Measurements from ENCODE around the gene GRIN2C.

Gene GRIN2C

DNA sequence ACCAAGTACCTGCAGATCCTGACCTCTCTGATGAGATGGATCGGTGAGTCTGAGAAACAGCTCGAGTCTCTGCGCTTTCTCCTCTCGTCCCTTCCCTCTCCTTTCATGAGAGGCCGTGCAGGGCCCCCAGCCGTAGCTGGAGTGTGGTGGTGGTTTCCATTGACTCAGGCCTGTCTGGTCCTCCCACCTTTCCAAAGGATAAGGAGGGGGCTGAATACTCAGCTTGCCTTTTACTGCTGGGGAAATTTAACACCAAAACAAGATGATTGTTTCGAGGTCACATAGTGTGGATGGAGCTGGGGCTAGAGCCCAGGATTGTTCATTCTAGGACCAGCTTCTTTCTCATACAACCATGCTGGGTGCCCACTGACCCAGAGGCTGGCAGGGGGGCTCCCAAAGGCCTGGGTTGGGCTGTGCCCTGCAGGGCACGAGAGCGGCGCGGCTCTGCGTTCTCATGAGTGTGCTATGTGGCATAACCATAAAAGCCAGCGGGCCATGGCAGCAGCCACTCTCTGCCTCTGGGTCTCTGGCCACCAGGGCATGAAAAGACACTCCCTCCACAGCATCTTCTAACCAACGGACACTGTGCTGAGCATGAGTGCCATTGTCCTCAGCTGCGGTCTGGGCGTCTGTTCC is 39.8 kb downstream of the GRIN2C start:
- H3K4me3 ChIP-seq (ENCODE audit: low read length) = no peak overlapping the region
- TF ChIP-seq ZNF274 (IDR thresholded peaks at IDR 0.05; ENCODE audit: low read depth, low read length) = no peak

- no peak overlapping the region for H3K4me3 ChIP-seq (ENCODE audit: low read length)
- TF ChIP-seq ZNF274 (IDR thresholded peaks at IDR 0.05; ENCODE audit: low read depth, low read length) = no peak
Measured at GRCh38 chr17:74818291-74818938, 41.3 kb downstream of the GRIN2C start.

DNA sequence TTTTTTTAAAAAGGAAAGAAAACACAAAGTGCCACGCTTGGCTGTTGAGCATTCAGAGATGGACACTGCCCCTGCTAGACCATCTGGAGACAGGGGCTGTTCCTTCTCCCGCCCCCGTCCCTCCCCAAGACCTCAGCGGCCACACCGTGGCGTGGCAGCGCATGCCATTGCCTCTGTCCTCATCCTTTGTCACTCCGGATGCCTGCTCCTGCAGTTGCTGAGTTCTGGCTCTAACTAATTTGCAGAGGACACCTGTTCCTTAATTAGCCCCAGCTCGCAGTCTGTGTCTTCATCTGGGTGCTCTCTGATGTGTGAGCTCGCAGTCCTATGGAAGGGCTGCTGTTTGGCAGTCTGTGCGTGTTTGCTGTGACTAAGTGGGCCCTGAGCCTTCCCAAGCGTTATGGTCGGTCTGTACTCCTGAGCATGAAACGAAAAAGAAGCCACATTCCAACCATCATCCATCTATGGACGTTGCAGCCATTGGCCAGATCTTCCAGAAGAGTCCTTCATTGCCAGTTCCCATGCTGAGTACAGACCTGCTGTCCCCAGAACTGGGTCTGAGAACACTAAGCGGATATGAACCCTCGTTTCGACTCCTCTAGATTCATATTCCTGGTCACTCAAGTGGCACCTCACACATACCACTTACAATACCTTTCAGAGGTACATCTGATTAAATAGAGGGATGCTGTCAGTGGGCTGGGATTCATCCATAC is 42.6 kb downstream of the GRIN2C start:
- no peak for TF ChIP-seq ZNF274 (IDR thresholded peaks at IDR 0.05; ENCODE audit: low read depth, low read length)
- no peak overlapping the region for H3K4me3 ChIP-seq (ENCODE audit: low read length)

- no peak overlapping the region for H3K4me3 ChIP-seq (ENCODE audit: low read length)
- TF ChIP-seq ZNF274 (IDR thresholded peaks at IDR 0.05; ENCODE audit: low read depth, low read length) = no peak
Measured at GRCh38 chr17:74815550-74816370, 43.9 kb downstream of the GRIN2C start.

DNA sequence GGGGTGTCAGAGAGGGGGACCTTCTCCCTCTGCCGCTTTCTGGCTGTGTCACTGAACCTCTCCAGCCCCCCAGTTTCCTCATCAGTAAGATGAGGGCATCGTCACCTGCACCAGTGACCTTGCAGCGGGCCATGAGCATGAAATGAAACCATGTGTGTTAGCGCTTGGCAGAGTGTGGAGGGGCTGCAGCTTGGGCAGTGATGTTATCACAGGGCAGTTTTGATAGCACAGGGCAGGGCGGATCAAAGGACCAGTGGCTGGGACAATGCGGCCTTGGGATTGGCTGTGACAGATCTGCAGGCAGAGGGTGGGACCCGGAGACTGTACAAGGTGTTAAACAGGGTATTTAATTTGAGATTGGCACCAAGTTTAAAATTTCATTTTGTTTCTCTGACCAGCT is 44.6 kb downstream of the GRIN2C start:
- no peak overlapping the region for H3K4me3 ChIP-seq (ENCODE audit: low read length)
- TF ChIP-seq ZNF274 (IDR thresholded peaks at IDR 0.05; ENCODE audit: low read depth, low read length) = no peak

- TF ChIP-seq ZNF274 (IDR thresholded peaks at IDR 0.05; ENCODE audit: low read depth, low read length) = no peak
- H3K4me3 ChIP-seq (ENCODE audit: low read length) = no peak overlapping the region
Measured at GRCh38 chr17:74814453-74814852, 45.2 kb downstream of the GRIN2C start.

- no peak overlapping the region for H3K4me3 ChIP-seq (ENCODE audit: low read length)
- no peak for TF ChIP-seq ZNF274 (IDR thresholded peaks at IDR 0.05; ENCODE audit: low read depth, low read length)
Measured at GRCh38 chr17:74812109-74813009, 47.3 kb downstream of the GRIN2C start.

DNA sequence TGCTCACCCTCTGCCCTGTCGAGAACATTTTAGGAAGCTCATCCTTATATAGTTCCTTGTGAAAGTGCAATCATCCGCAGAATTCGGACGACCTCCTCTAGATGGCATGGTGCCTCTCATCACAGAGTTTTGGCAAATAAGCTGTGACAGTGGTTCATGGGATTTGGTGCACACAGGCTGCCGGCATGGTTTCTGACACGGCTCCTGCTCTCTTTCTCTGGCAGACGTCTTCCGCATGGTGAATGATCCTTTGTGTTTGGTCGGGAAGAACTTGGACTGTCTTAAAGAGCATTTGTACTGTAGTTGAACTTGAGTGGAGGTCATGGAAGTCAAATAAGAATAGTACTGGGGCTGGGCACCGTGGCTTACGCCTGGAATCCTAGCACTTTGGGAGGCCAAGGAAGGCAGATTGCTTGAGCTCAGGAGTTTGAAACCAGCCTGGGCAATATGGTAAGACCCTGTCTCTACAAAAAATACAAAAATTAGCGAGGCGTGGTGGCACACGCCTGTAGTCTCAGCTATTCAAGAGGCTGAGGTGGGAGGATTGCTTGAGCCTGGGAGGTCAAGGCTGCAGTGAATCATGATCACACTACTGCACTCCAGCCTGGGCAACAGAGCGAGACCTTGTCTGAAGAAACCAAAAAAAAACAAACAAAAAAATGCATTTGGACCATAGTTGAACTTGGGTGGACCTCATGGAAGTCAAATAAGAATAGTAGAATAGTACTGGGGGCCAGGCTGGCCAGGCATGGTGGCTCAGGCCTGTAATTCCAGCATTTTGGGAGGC is 48.8 kb downstream of the GRIN2C start:
- H3K4me3 ChIP-seq (ENCODE audit: low read length) = no peak overlapping the region
- no peak for TF ChIP-seq ZNF274 (IDR thresholded peaks at IDR 0.05; ENCODE audit: low read depth, low read length)

- no peak overlapping the region for H3K4me3 ChIP-seq (ENCODE audit: low read length)
- no peak for TF ChIP-seq ZNF274 (IDR thresholded peaks at IDR 0.05; ENCODE audit: low read depth, low read length)
Measured at GRCh38 chr17:74808714-74809430, 50.8 kb downstream of the GRIN2C start.

- H3K4me3 ChIP-seq (ENCODE audit: low read length) = no peak overlapping the region
Measured at GRCh38 chr17:74807925-74808324, 51.8 kb downstream of the GRIN2C start.

DNA sequence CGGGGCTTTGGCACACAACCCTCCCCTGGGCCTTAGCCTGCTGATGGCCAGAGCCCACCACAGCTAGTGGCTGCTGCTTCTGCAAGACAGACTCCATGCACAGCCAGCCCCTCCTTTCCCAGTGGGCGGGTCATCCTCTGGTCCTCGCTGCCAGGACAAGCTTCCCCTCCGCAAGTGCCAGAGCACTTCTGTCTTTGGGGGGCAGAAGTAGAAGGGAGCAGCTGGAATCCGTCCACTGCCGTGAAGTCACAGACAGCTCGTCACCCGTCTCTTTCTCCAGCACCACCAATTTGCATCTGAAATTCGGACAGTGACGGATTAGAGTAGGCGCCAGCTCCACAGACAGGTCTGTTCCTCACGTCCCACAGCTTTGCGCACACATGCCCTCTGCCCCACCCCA is 52.2 kb downstream of the GRIN2C start:
- no peak for TF ChIP-seq ZNF274 (IDR thresholded peaks at IDR 0.05; ENCODE audit: low read depth, low read length)
- no peak overlapping the region for H3K4me3 ChIP-seq (ENCODE audit: low read length)

More at GRCh38 chr17:74807925-74808324, 51.8 kb downstream of the GRIN2C start:
- no peak for TF ChIP-seq ZNF274 (IDR thresholded peaks at IDR 0.05; ENCODE audit: low read depth, low read length)

DNA sequence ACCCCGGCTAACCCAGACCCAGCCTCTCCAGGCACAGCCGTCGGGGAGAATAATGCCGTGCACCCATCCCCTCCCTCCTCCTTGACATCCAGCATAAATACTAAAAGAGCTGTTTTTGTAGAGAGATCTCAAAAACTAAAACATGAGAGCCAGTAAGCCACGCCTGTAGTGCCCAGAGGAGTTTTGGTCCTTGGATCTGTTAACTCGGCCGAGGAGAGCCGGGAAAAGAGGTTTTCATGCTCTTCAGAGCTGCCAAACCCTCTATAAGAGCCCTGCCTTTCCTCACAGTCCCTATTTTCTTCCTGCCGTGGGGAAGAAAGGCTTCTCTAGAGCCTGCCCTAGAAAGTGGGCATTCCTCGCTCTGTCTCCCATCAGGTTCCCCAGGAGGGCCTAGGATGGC is 53.4 kb downstream of the GRIN2C start:
- TF ChIP-seq ZNF274 (IDR thresholded peaks at IDR 0.05; ENCODE audit: low read depth, low read length) = no peak
- no peak overlapping the region for H3K4me3 ChIP-seq (ENCODE audit: low read length)
